ENCODE measurements around the gene CKM. TPM values are rescaled to one million over a fixed set of nuclear protein-coding genes. Genes with fewer than 3 reads are reported as not detected.

The CKM gene
- total RNA-seq, 4 donors from 2014 or later = 0.27 TPM; not detected in 3

- no peak for DNase-seq
- Histone ChIP-seq H3K9me3 (no peaks in the 10 kb centered on the region), H3K27ac (no peak overlapping the region), H3K4me3 (replicated peaks in 1 of 3) (no peak overlapping the region), H3K27me3 (no peaks in the 10 kb centered on the region), H3K4me1 (peaks cover 0 to 4% of the 10 kb centered on the region in 2 donors), H3K36me3 (peaks cover 3 to 9% of the 10 kb centered on the region in 2 donors)
- 92 to 97% methylated on average over 4 to 5 of the region's 5 CpGs for WGBS, 2 donors
- no peak for TF ChIP-seq POLR2A (IDR thresholded peaks at IDR 0.05)
- intact Hi-C loops (cut with DNase I) = no loop called here
These were observed 24.4 kb downstream of the CKM start for GRCh38 chr19:45298264-45298663.

- H3K9me3 ChIP-seq = no peaks in the 10 kb centered on the region
- intact Hi-C loops (cut with DNase I) = no loop called here
- peaks cover 0 to 4% of the 10 kb centered on the region in 2 donors for H3K4me1 ChIP-seq
- H3K4me3 ChIP-seq (replicated peaks in 1 of 3) = no peak overlapping the region
- H3K27me3 ChIP-seq = no peaks in the 10 kb centered on the region
- TF ChIP-seq CTCF (IDR thresholded peaks at IDR 0.05) (no peak), POLR2A (IDR thresholded peaks at IDR 0.05) (no peak)
- no peak overlapping the region for H3K27ac ChIP-seq
- H3K36me3 ChIP-seq = peaks cover 3 to 9% of the 10 kb centered on the region in 2 donors
- whole genome bisulfite sequencing, 2 donors = 94 to 95% methylated on average over 10 to 13 of the region's 18 CpGs
- no peak for DNase-seq
These were observed 25.0 kb downstream of the CKM start for GRCh38 chr19:45297674-45298073.

GRCh38 chr19:45296355-45296754 is 26.3 kb downstream of the CKM start:
- no peak overlapping the region for H3K27ac ChIP-seq
- H3K4me3 ChIP-seq (replicated peaks in 1 of 3) = no peak overlapping the region
- peaks cover 3 to 9% of the 10 kb centered on the region in 2 donors for H3K36me3 ChIP-seq
- no peaks in the 10 kb centered on the region for H3K27me3 ChIP-seq
- TF ChIP-seq CTCF (IDR thresholded peaks at IDR 0.05) (no peak), POLR2A (IDR thresholded peaks at IDR 0.05) (no peak)
- 97 to 98% methylated on average over 4 of the region's 4 CpGs for WGBS, 2 donors
- H3K4me1 ChIP-seq = peaks cover 0 to 4% of the 10 kb centered on the region in 2 donors
- no peak for DNase-seq
- intact Hi-C loops (cut with DNase I) = no loop called here
- no peaks in the 10 kb centered on the region for H3K9me3 ChIP-seq

- Histone ChIP-seq H3K27ac (no peak overlapping the region), H3K36me3 (peaks cover 6% of the 10 kb centered on the region in 2 donors), H3K4me1 (peaks cover 0 to 4% of the 10 kb centered on the region in 2 donors), H3K27me3 (no peaks in the 10 kb centered on the region), H3K4me3 (replicated peaks in 1 of 3) (no peak overlapping the region), H3K9me3 (no peaks in the 10 kb centered on the region)
- TF ChIP-seq CTCF (IDR thresholded peaks at IDR 0.05) (no peak), POLR2A (IDR thresholded peaks at IDR 0.05) (no peak)
- intact Hi-C loops (cut with DNase I) = no loop called here
- DNase-seq = no peak
These were observed 26.8 kb downstream of the CKM start for GRCh38 chr19:45295873-45296272.

GRCh38 chr19:45294291-45295029 is 28.2 kb downstream of the CKM start:
- Histone ChIP-seq H3K36me3 (peaks cover 5 to 11% of the 10 kb centered on the region in 2 donors), H3K27ac (no peak overlapping the region), H3K27me3 (no peaks in the 10 kb centered on the region), H3K4me3 (replicated peaks in 1 of 3) (no peak overlapping the region), H3K9me3 (no peaks in the 10 kb centered on the region), H3K4me1 (peaks cover 0 to 4% of the 10 kb centered on the region in 2 donors)
- TF ChIP-seq POLR2A (IDR thresholded peaks at IDR 0.05) = no peak
- TF ChIP-seq CTCF (IDR thresholded peaks at IDR 0.05) = no peak
- intact Hi-C loops (cut with DNase I) = no loop called here
- peak in 1 of 2 donors; percentile 66 for DNase-seq
- WGBS, 2 donors = 70 to 85% methylated on average over 12 of the region's 12 CpGs

Measured in thyroid gland (tissue), 4 donors.